Articular chondrocyte of knee joint (primary cell): ENCODE results near the gene ST3GAL6. TPM values are rescaled to one million over a fixed set of nuclear protein-coding genes. Genes with fewer than 3 reads are reported as not detected.

ENCODE experiments used
- small RNA-seq: library from RNA; depleted of rRNA; stranded (forward); fragments of <200 nt; gene quantifications from one replicate; pipeline ENCODE3, GENCODE V24; 2012
- total RNA-seq: library from RNA; depleted of rRNA; stranded (reverse); fragments of >200 nt; gene quantifications from 2 replicates; pipeline ENCODE4 v1.2.3, GENCODE V29; 2012

The ST3GAL6 gene, protein sequence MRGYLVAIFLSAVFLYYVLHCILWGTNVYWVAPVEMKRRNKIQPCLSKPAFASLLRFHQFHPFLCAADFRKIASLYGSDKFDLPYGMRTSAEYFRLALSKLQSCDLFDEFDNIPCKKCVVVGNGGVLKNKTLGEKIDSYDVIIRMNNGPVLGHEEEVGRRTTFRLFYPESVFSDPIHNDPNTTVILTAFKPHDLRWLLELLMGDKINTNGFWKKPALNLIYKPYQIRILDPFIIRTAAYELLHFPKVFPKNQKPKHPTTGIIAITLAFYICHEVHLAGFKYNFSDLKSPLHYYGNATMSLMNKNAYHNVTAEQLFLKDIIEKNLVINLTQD
- total RNA-seq, result 1.3 and 3.9 TPM in 2 replicates

DNA sequence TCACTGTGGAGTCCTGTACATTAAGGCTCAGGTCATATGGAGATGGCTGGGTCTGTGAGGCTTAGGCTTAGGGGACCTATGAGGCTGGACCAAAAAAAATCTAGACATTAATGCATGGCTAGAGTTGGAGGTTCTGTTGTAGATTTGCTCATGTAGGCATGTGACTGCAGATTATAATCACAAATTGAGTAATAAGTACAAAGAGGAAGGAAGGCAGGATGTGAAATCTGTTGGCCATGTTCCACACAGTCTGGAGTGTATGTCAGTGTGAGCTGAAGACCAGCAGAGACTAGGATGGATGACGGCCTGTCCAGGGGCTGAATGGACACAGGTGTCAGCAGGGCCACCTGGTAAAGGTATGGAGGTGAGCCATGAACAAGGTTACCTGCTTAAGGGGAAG lies at the start of gene ST3GAL6:
Gene ST3GAL6 (plus strand): TSS at position 265 of the 400 bp plus-strand sequence. CDS start 5,101 bp downstream, outside the sequence.

Small RNA genes within 50 kb of the gene (small RNA-seq; reads per million reads assigned to genes)
- gene RNU6-26P, result not detected

Other genes with a start within 250 kb of the ST3GAL6 start
- 70.8 and 84.1 TPM in 2 replicates for gene CLDND1, start 240.4 kb upstream of the ST3GAL6 start, total RNA-seq
- not detected in 2 replicates for gene GPR15, start 231.4 kb upstream of the ST3GAL6 start, total RNA-seq
- 19.7 TPM in 2 replicates for gene CPOX, start 169.7 kb upstream of the ST3GAL6 start, total RNA-seq
- 62.9 and 95.7 TPM in 2 replicates for gene DCBLD2, start 138.4 kb downstream of the ST3GAL6 start, total RNA-seq